Ectodermal cell (in vitro differentiated cells): ENCODE results near the gene CADM2.

Experiments
- H3K27ac ChIP-seq: 2 replicates; pipeline ENCODE4 v1.7.0; 2013; ENCODE audit warnings: mild to moderate bottlenecking, low read depth, low read length; ENCODE audit not compliant: insufficient read depth, poor library complexity, severe bottlenecking
- H3K27me3 ChIP-seq: 2 replicates; pipeline ENCODE4 v1.7.0; 2013; ENCODE audit warnings: mild to moderate bottlenecking, low read length; ENCODE audit not compliant: insufficient read depth, control insufficient read depth, poor library complexity, severe bottlenecking
- H3K36me3 ChIP-seq: one replicate; pipeline ENCODE4 v1.7.0; 2013; ENCODE audit warnings: low read length; ENCODE audit not compliant: control insufficient read depth, insufficient read depth
- H3K4me1 ChIP-seq: one replicate; pipeline ENCODE4 v1.7.0; 2013; ENCODE audit warnings: low read length; ENCODE audit not compliant: control insufficient read depth, insufficient read depth
- H3K4me3 ChIP-seq: 2 replicates; pipeline ENCODE4 v1.7.0; 2013; ENCODE audit warnings: low read depth, low read length, control low read depth; ENCODE audit not compliant: insufficient read depth
- H3K9me3 ChIP-seq: 2 replicates; pipeline ENCODE4 v1.7.0; 2013; ENCODE audit warnings: mild to moderate bottlenecking, low read length, moderate library complexity; ENCODE audit not compliant: control insufficient read depth
- WGBS, 2 experiments: methylation state at CpG; one replicate each; pipeline ENCODE4 v1.1.7; 2013; ENCODE audit warnings: missing lambda C conversion rate in 2 of 2; 5-methylcytosine and 5-hydroxymethylcytosine counted together

The CADM2 gene

GRCh38 chr3:85208650-85209049 lies 249.9 kb downstream of the CADM2 start:
- Histone ChIP-seq H3K4me1 (no peaks in the 10 kb centered on the region), H3K27ac (no peak overlapping the region), H3K4me3 (no peak overlapping the region)

DNA sequence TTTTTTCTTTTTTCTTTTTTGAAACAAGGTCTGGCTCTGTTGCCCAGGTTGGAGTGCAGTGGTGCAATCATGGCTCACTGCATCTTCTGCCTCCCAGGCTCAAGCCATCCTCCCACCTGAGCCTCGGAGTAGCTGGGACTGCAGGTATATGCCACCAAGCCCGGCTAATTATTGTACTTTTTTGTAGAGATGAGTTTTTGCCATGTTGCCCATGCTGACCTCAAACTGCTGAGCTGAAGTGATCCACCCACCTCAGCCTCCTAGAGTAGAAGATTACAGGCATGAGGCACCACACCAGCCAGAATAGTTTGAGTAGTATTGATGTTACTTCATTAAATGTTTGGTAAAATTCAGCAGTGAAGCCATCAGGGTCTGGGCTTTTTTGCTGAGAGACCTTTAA lies 251.8 kb downstream of the CADM2 start:
- no peaks in the 10 kb centered on the region for H3K36me3 ChIP-seq
- no peaks in the 10 kb centered on the region for H3K9me3 ChIP-seq
- no peaks in the 10 kb centered on the region for H3K4me1 ChIP-seq
- H3K27me3 ChIP-seq = no peaks in the 10 kb centered on the region
- 90 to 100% methylated on average over 2 of the region's 2 CpGs for WGBS, 2 experiments
- H3K27ac ChIP-seq = no peak overlapping the region
- no peak overlapping the region for H3K4me3 ChIP-seq

More at GRCh38 chr3:85208650-85209049, 249.9 kb downstream of the CADM2 start:
- no peaks in the 10 kb centered on the region for H3K27me3 ChIP-seq
- H3K36me3 ChIP-seq = no peaks in the 10 kb centered on the region
- WGBS, 2 experiments = 78 to 100% methylated on average over 1 of the region's 1 CpG
- H3K9me3 ChIP-seq = no peaks in the 10 kb centered on the region

DNA sequence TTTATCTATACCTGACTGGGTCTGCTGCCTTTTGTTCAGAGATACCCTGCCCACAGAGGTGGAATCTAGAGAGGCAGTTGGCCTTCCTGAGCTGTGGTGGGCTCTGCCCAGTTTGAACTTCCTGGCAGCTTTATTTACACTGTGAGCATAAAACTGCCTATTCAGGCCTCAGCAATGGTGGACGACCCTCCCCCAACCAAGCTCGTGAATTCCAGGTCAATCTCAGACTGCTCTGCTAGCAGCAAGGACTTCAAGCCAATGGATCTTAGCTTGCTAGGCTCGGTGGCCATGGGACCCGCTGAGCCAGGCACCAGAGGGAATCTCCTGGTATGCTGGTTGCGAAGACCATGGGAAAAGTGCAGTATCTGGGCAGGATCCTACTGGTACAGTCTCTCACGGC lies 270.2 kb downstream of the CADM2 start:
- H3K27ac ChIP-seq = no peak overlapping the region
- H3K9me3 ChIP-seq = no peaks in the 10 kb centered on the region
- no peaks in the 10 kb centered on the region for H3K36me3 ChIP-seq
- 85 to 87% methylated on average over 6 of the region's 6 CpGs for WGBS, 2 experiments
- no peaks in the 10 kb centered on the region for H3K4me1 ChIP-seq
- H3K4me3 ChIP-seq = no peak overlapping the region
- H3K27me3 ChIP-seq = no peaks in the 10 kb centered on the region

DNA sequence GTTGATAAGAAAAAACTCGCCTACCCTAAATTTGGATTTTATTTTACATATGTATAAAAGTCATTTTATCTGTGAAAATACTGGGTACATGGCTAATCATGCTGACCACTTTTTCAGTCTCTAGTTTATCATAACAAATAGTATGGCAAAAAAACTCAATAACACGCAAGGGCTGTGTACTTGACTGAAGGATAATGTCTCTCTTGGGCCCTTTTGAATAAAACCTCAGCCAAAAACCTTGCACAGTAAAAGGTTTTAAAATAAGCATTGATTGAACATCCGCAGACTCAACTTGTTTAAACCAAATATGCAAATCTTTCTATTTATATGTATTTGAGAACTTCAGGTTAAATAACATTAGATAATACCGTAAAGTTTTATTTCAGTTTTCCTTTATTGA lies 285.3 kb downstream of the CADM2 start:
- Histone ChIP-seq H3K4me1 (no peaks in the 10 kb centered on the region), H3K36me3 (no peaks in the 10 kb centered on the region), H3K9me3 (no peaks in the 10 kb centered on the region), H3K27ac (no peak overlapping the region), H3K27me3 (no peaks in the 10 kb centered on the region), H3K4me3 (no peak overlapping the region)
- 92 to 100% methylated on average over 1 of the region's 4 CpGs for WGBS, 2 experiments

DNA sequence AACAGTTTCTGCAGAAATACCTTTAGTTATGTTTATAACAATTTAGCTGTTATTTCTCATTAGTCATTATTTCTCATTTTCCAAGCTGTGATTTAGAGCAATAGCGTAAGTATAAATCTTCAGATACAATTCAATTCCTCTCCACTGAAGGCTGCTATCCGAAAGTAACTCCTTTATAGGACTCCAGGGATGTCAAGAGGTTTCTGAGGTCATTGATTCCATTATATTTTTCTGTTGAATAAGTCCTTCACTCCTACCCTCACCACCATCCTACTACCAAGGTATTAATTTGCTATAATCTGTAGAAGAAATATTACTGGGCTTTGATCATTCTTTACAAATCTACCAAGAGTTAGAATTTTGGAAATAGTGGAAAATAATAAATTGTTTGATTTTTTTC lies 285.7 kb downstream of the CADM2 start:
- Histone ChIP-seq H3K27me3 (no peaks in the 10 kb centered on the region), H3K4me3 (no peak overlapping the region), H3K9me3 (no peaks in the 10 kb centered on the region), H3K36me3 (no peaks in the 10 kb centered on the region), H3K4me1 (no peaks in the 10 kb centered on the region), H3K27ac (no peak overlapping the region)
- 88 to 100% methylated on average over 1 to 2 of the region's 2 CpGs for WGBS, 2 experiments

DNA sequence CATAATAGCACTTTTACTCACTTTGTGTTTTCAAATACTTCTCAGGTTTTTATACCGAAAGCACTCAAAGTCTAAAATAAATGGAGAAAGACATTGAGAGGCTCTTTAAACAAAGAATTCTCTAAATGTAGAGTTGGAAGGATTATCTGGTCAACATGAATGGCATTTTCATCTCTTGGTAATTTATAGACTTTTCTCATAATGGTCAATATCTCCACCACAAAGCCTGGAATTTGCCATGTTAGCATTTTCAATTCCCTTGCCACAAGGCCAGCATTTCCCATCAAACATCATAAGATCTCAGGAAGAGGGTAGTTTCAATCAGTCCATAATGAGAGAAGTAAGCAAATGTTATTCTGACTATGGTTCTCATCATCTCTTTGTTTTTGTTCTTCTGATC lies 293.0 kb downstream of the CADM2 start:
- H3K27ac ChIP-seq = no peak overlapping the region
- no peaks in the 10 kb centered on the region for H3K4me1 ChIP-seq
- no peak overlapping the region for H3K4me3 ChIP-seq
- H3K27me3 ChIP-seq = no peaks in the 10 kb centered on the region
- H3K36me3 ChIP-seq = no peaks in the 10 kb centered on the region
- no peaks in the 10 kb centered on the region for H3K9me3 ChIP-seq
- 100% methylated on average over 1 of the region's 1 CpG for WGBS, 2 experiments

- H3K4me3 ChIP-seq = no peak overlapping the region
- no peaks in the 10 kb centered on the region for H3K36me3 ChIP-seq
- no peak overlapping the region for H3K27ac ChIP-seq
- H3K4me1 ChIP-seq = no peaks in the 10 kb centered on the region
- H3K27me3 ChIP-seq = no peaks in the 10 kb centered on the region
- H3K9me3 ChIP-seq = no peaks in the 10 kb centered on the region
- 83% methylated on average over 1 of the region's 1 CpG; no CpG with 5 or more reads in 1 of the 2 experiments for WGBS, 2 experiments
Measured at GRCh38 chr3:85252686-85253085, 293.9 kb downstream of the CADM2 start.

- H3K9me3 ChIP-seq = no peaks in the 10 kb centered on the region
- 80 to 86% methylated on average over 3 of the region's 3 CpGs for WGBS, 2 experiments
- peaks cover 16% of the 10 kb centered on the region for H3K4me1 ChIP-seq
- no peaks in the 10 kb centered on the region for H3K36me3 ChIP-seq
- H3K27ac ChIP-seq = no peak overlapping the region
- H3K27me3 ChIP-seq = no peaks in the 10 kb centered on the region
- H3K4me3 ChIP-seq = no peak overlapping the region
Measured at GRCh38 chr3:85254738-85255137, 295.9 kb downstream of the CADM2 start.

DNA sequence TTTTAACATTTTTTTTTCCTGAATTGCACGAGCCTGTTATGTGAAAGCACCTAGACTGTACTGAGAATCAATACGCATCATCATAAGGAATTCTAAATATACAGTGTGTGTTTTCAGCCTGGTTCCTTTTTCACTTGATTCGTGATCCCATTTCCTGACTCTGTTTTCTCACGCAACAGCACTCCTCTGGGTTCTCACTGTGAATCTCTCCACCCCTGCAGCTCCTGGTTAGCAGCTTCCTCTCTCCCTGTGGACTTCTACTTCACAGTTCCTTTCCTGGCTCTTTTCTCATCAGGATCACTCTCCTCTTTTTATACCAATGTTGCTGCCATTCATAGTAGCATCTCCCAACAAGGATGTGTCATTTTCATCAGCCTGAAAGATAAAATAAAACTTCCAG lies 297.2 kb downstream of the CADM2 start:
- no peaks in the 10 kb centered on the region for H3K36me3 ChIP-seq
- H3K4me3 ChIP-seq = no peak overlapping the region
- peaks cover 16% of the 10 kb centered on the region for H3K4me1 ChIP-seq
- 71 to 73% methylated on average over 4 of the region's 4 CpGs for WGBS, 2 experiments
- no peak overlapping the region for H3K27ac ChIP-seq
- no peaks in the 10 kb centered on the region for H3K9me3 ChIP-seq
- no peaks in the 10 kb centered on the region for H3K27me3 ChIP-seq

GRCh38 chr3:85258326-85258725 lies 299.5 kb downstream of the CADM2 start:
- Histone ChIP-seq H3K36me3 (no peaks in the 10 kb centered on the region), H3K27ac (no peak overlapping the region), H3K4me3 (no peak overlapping the region), H3K9me3 (no peaks in the 10 kb centered on the region), H3K4me1 (peaks cover 16% of the 10 kb centered on the region), H3K27me3 (no peaks in the 10 kb centered on the region)
- WGBS, 2 experiments = 93 to 97% methylated on average over 4 of the region's 5 CpGs

DNA sequence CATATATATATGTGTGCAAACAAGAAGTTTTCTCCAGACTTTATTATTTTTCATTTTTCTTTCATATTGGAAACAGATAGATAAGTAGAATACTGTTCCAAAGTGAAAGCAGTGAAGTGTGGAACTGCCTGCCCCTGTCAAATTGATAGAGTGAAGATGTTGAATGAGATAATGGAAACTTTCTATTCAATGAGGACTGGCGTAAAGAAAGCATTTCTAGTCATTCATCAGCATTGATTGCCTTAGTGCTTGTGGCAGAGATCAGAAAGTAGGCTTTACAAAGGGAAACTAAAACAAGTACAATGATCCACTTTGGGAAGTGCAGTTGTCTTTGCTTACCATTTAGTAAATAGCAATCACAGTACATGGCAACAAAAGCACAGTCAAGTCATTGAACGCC lies 300.0 kb downstream of the CADM2 start:
- Histone ChIP-seq H3K4me3 (no peak overlapping the region), H3K27ac (no peak overlapping the region)
- WGBS, 2 experiments = 37 to 73% methylated on average over 2 of the region's 2 CpGs

More for the DNA sequence above, 300.0 kb downstream of the CADM2 start:
- Histone ChIP-seq H3K9me3 (no peaks in the 10 kb centered on the region), H3K4me1 (peaks cover 16% of the 10 kb centered on the region), H3K36me3 (no peaks in the 10 kb centered on the region), H3K27me3 (no peaks in the 10 kb centered on the region)
